OCI-LY7 (cell line): ENCODE results near the gene ACP7.

ENCODE experiments used
- EZH2phosphoT487 ChIP-seq: fragments of 200-600 bp; sonication (generic); IDR thresholded peaks from 2 replicates; pipeline ENCODE4 v1.6.1; 2018; ENCODE audit warnings: low read depth, borderline replicate concordance, mild to moderate bottlenecking, mixed run types, antibody characterized with exemption, low read length, moderate library complexity, mixed read lengths
- TF ChIP-seq, protein P1 (sequence below): fragments of 200-600 bp; sonication (generic); conservative IDR thresholded peaks from 2 replicates; pipeline ENCODE4 v1.5.1; 2014; ENCODE audit warnings: mild to moderate bottlenecking, antibody characterized with exemption, low read length, moderate library complexity, mixed read lengths

DNA sequence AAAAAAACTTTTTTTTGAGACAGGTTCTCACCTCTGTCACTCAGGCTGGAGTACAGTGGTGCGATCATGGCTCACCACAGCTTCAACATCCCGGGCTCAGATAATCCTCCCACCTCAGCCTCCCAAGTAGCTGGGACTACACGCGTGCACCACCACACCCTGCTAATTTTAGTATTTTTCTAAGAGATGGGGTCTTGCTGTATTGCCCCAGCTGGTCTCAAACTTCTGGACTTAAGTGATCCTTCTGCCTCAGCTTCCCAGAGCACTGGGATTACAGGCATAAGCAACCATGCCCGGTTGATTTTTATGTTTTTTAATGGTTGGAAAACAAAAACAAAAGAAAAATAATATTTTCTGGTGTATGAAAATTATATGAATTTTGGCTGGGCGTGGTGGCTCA, 9.2 kb upstream of the ACP7 start:
- TF ChIP-seq, protein P1, sequence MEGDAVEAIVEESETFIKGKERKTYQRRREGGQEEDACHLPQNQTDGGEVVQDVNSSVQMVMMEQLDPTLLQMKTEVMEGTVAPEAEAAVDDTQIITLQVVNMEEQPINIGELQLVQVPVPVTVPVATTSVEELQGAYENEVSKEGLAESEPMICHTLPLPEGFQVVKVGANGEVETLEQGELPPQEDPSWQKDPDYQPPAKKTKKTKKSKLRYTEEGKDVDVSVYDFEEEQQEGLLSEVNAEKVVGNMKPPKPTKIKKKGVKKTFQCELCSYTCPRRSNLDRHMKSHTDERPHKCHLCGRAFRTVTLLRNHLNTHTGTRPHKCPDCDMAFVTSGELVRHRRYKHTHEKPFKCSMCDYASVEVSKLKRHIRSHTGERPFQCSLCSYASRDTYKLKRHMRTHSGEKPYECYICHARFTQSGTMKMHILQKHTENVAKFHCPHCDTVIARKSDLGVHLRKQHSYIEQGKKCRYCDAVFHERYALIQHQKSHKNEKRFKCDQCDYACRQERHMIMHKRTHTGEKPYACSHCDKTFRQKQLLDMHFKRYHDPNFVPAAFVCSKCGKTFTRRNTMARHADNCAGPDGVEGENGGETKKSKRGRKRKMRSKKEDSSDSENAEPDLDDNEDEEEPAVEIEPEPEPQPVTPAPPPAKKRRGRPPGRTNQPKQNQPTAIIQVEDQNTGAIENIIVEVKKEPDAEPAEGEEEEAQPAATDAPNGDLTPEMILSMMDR, result no peak
- TF ChIP-seq EZH2phosphoT487, result no peak
